ENCODE measurements around the gene HSH2D.

GRCh38 chr19:16112778-16113177, 30.7 kb upstream of the HSH2D start:
- TF ChIP-seq CTCF (IDR thresholded peaks at IDR 0.05) (no peak), POLR2A (IDR thresholded peaks at IDR 0.05) (no peak)

All from right lobe of liver (tissue), 4 donors.